Natural killer cell (primary cell): ENCODE results near the gene TBCD. TPM values are rescaled to one million over a fixed set of nuclear protein-coding genes. Genes with fewer than 3 reads are reported as not detected.
A peak's percentile ranks its signal among the peaks of the same experiment; 100 is the strongest.

Experiments
- ATAC-seq, 3 donors: fragments of 150-1000 bp in 2 of 3; fragments of 200-7000 bp in 1 of 3; cut with Tn5 transposase; 1 replicate in 1 of 3; 2 replicates in 2 of 3; pipeline ENCODE4 v1.10.0; 2021; ENCODE audit warnings: mild to moderate bottlenecking in 2 of 3, moderate library complexity in 2 of 3
- DNase-seq, 2 donors: peaks; one replicate each; pipeline versions ENCODE4 v3.0.0 to v3.0.0-alpha.2; 2013 to 2021; ENCODE audit warnings: mixed read lengths in 1 of 2
- H3K27ac ChIP-seq: one replicate; pipeline ENCODE4 v1.5.1; 2013; ENCODE audit warnings: mild to moderate bottlenecking, low read length
- H3K27me3 ChIP-seq: one replicate; pipeline ENCODE4 v1.6.1; 2013; ENCODE audit warnings: low read length; ENCODE audit not compliant: control insufficient read depth, insufficient read depth
- H3K36me3 ChIP-seq: one replicate; pipeline ENCODE4 v1.6.1; 2013; ENCODE audit warnings: low read length; ENCODE audit not compliant: control insufficient read depth, insufficient read depth
- H3K4me1 ChIP-seq: one replicate; pipeline ENCODE4 v1.6.1; 2013; ENCODE audit warnings: low read length; ENCODE audit not compliant: control insufficient read depth, insufficient read depth
- H3K4me3 ChIP-seq: one replicate; pipeline ENCODE4 v1.5.1; 2013; ENCODE audit warnings: low read length
- H3K9me3 ChIP-seq: one replicate; pipeline ENCODE4 v1.6.1; 2013; ENCODE audit warnings: low read length; ENCODE audit not compliant: control insufficient read depth, insufficient read depth
- H3K27ac Mint-ChIP-seq, 2 donors: one replicate each; pipeline ENCODE4 v1.8.0; 2022; ENCODE audit warnings: mild to moderate bottlenecking in 2 of 2, mixed read lengths in 2 of 2, moderate library complexity in 1 of 2
- H3K27me3 Mint-ChIP-seq, 2 donors: one replicate each; pipeline ENCODE4 v1.8.0; 2022; ENCODE audit warnings: low read depth in 2 of 2, mixed read lengths in 2 of 2
- H3K36me3 Mint-ChIP-seq: one replicate; pipeline ENCODE4 v1.8.0; 2022; ENCODE audit warnings: mixed read lengths
- H3K4me1 Mint-ChIP-seq, 2 donors: one replicate each; pipeline ENCODE4 v1.8.0; 2022; ENCODE audit warnings: mixed read lengths in 2 of 2
- H3K4me3 Mint-ChIP-seq: one replicate; pipeline ENCODE4 v1.8.0; 2022; ENCODE audit warnings: mild to moderate bottlenecking, moderate library complexity, mixed read lengths
- H3K9me3 Mint-ChIP-seq, 2 donors: one replicate each; pipeline ENCODE4 v1.8.0; 2022; ENCODE audit warnings: mixed read lengths in 2 of 2
- CTCF ChIP-seq: fragments of 200-600 bp; IDR thresholded peaks from one replicate; pipeline ENCODE4 v1.8.0; 2022; ENCODE audit warnings: antibody characterized with exemption
- WGBS: methylation state at CpG from one replicate; pipeline ENCODE4 v1.1.7; 2013; ENCODE audit warnings: missing lambda C conversion rate; ENCODE audit not compliant: insufficient coverage; 5-methylcytosine and 5-hydroxymethylcytosine counted together
- intact Hi-C: fragments of 100-400 bp; cut with micrococcal nuclease; formaldehyde crosslinking; loops from one replicate; pipeline ENCODE4 v1.14.2; 2022
- total RNA-seq, 4 donors: library from RNA; stranded (reverse); fragments of 120-200 nt in 1 of 4; gene quantifications; one replicate each; pipeline versions ENCODE4 v1.2.3 to v1.2.4, GENCODE V29; 2013 to 2022

Gene TBCD
- total RNA-seq, 3 donors from 2014 or later (not counting 1 experiment from before 2014, with no cell fraction given): 92.0 to 149 (median 132) TPM

GRCh38 chr17:82960419-82961271 is 208.8 kb downstream of the TBCD start:
- Histone ChIP-seq H3K9me3 (no peaks in the 10 kb centered on the region), H3K4me1 (peaks cover 9% of the 10 kb centered on the region), H3K27ac (no peak overlapping the region), H3K27me3 (no peaks in the 10 kb centered on the region), H3K4me3 (no peak overlapping the region), H3K36me3 (no peaks in the 10 kb centered on the region)
- no peaks in the 10 kb centered on the region for H3K36me3 Mint-ChIP-seq
- no peak for TF ChIP-seq CTCF
- WGBS: 96% methylated on average over 67 of the region's 67 CpGs
- H3K9me3 Mint-ChIP-seq: no peaks in the 10 kb centered on the region
- ATAC-seq (no peak), DNase-seq (no peak)
- intact Hi-C loops: no loop called here
- H3K4me3 Mint-ChIP-seq: no peak overlapping the region
- H3K4me1 Mint-ChIP-seq: peaks cover 8% of the 10 kb centered on the region in 2 donors
- H3K27me3 Mint-ChIP-seq: no peaks in the 10 kb centered on the region
- no peak overlapping the region for H3K27ac Mint-ChIP-seq

GRCh38 chr17:82961366-82962162 is 209.7 kb downstream of the TBCD start:
- ATAC-seq (no peak), DNase-seq (no peak)
- Histone ChIP-seq H3K36me3 (no peaks in the 10 kb centered on the region), H3K27ac (no peak overlapping the region), H3K4me3 (no peak overlapping the region), H3K9me3 (no peaks in the 10 kb centered on the region), H3K4me1 (peaks cover 9% of the 10 kb centered on the region), H3K27me3 (no peaks in the 10 kb centered on the region)
- no peaks in the 10 kb centered on the region for H3K27me3 Mint-ChIP-seq
- no peak overlapping the region for H3K4me3 Mint-ChIP-seq
- WGBS: 88% methylated on average over 19 of the region's 19 CpGs
- H3K4me1 Mint-ChIP-seq: peaks cover 8 to 11% of the 10 kb centered on the region in 2 donors
- no peak for TF ChIP-seq CTCF
- intact Hi-C loops: no loop called here
- H3K27ac Mint-ChIP-seq: no peak overlapping the region
- H3K36me3 Mint-ChIP-seq: no peaks in the 10 kb centered on the region
- no peaks in the 10 kb centered on the region for H3K9me3 Mint-ChIP-seq

- no peak overlapping the region for H3K27ac Mint-ChIP-seq
- H3K9me3 ChIP-seq: no peaks in the 10 kb centered on the region
- H3K4me3 Mint-ChIP-seq: no peak overlapping the region
- intact Hi-C loops: no loop called here
- no peak for ATAC-seq
- peak in 1 of 2 donors; percentile 7 for DNase-seq
- peaks cover 8 to 13% of the 10 kb centered on the region in 2 donors for H3K4me1 Mint-ChIP-seq
- H3K4me1 ChIP-seq: peaks cover 9% of the 10 kb centered on the region
- H3K36me3 ChIP-seq: no peaks in the 10 kb centered on the region
- TF ChIP-seq CTCF: no peak
- H3K27ac ChIP-seq: no peak overlapping the region
- 83% methylated on average over 21 of the region's 21 CpGs for WGBS
- H3K4me3 ChIP-seq: no peak overlapping the region
- no peaks in the 10 kb centered on the region for H3K36me3 Mint-ChIP-seq
- H3K27me3 Mint-ChIP-seq: no peaks in the 10 kb centered on the region
- no peaks in the 10 kb centered on the region for H3K9me3 Mint-ChIP-seq
- no peaks in the 10 kb centered on the region for H3K27me3 ChIP-seq
These were observed 210.4 kb downstream of the TBCD start for GRCh38 chr17:82962163-82962720.
